Testis (tissue), 3 donors: ENCODE data around the gene CREB3L2. TPM values are rescaled to one million over a fixed set of nuclear protein-coding genes. Genes with fewer than 3 reads are reported as not detected.
"Not testable (repeated sequence)": the region's sequence is repeated elsewhere in the genome, so short reads cannot be mapped to it uniquely, and the experiment has no call there.

Experiments used
- DNase-seq: peaks from one replicate; pipeline ENCODE4 v3.0.0-alpha.2; 2019
- H3K27ac ChIP-seq, 2 donors: fragments of 200-600 bp; sonication (generic); one replicate each; pipeline ENCODE4 v1.5.1; 2019
- H3K27me3 ChIP-seq: fragments of 200-600 bp; sonication (generic); one replicate; pipeline ENCODE4 v1.5.1; 2019
- H3K36me3 ChIP-seq: fragments of 200-600 bp; sonication (generic); one replicate; pipeline ENCODE4 v1.5.1; 2017; ENCODE audit warnings: low read depth; ENCODE audit errors: missing control alignments
- H3K4me1 ChIP-seq: fragments of 200-600 bp; sonication (generic); one replicate; pipeline ENCODE4 v1.5.1; 2019
- H3K4me3 ChIP-seq, 2 donors: fragments of 200-600 bp; sonication (generic); one replicate each; pipeline ENCODE4 v1.5.1; 2017 to 2019
- H3K9me3 ChIP-seq: fragments of 200-600 bp; sonication (generic); one replicate; pipeline ENCODE4 v1.5.1; 2017
- POLR2A ChIP-seq: fragments of 450-650 bp; IDR thresholded peaks from one replicate; pipeline ENCODE4 v1.6.1; 2017; ENCODE audit warnings: antibody characterized with exemption, mild to moderate bottlenecking, moderate library complexity
- WGBS, 2 donors: methylation state at CpG; one replicate each; pipeline ENCODE4 v1.1.5; 2018; 5-methylcytosine and 5-hydroxymethylcytosine counted together
- intact Hi-C: fragments of 100-400 bp; cut with DNase I; formaldehyde crosslinking; loops from one replicate; pipeline ENCODE4 v1.15.1; 2023; ENCODE audit warnings: low total_unique reads
- polyA plus RNA-seq: library from polyadenylated mRNA; stranded (reverse); fragments of 350-450 nt; fragmentation: Illumina TruSeq; extraction: RNeasy Lipid Tissue Mini Kit (QIAGEN cat#74804); gene quantifications from one replicate; pipeline ENCODE4 v1.2.3, GENCODE V29; 2014; ENCODE audit warnings: low read depth, low replicate concordance; ENCODE audit not compliant: insufficient read depth
- total RNA-seq, 2 donors: library from RNA; depleted of rRNA; stranded (reverse); fragments of >200 nt; gene quantifications; one replicate each; pipeline ENCODE4 v1.2.3, GENCODE V29; 2016
- TF ChIP-seq, protein P1 (sequence below), 3 experiments: fragments of 450-650 bp in 2 of 3; fragments of 200-600 bp in 1 of 3; sonication (generic) in 1 of 3; IDR thresholded peaks; one replicate each; pipeline ENCODE4 v1.5.1; 2016 to 2019; ENCODE audit warnings: antibody characterized with exemption in 3 of 3, mild to moderate bottlenecking in 2 of 3, moderate library complexity in 1 of 3

The CREB3L2 gene
- total and polyA plus RNA-seq, 3 donors from 2014 or later, result 22.0 to 23.9 (median 23.4) TPM

DNA sequence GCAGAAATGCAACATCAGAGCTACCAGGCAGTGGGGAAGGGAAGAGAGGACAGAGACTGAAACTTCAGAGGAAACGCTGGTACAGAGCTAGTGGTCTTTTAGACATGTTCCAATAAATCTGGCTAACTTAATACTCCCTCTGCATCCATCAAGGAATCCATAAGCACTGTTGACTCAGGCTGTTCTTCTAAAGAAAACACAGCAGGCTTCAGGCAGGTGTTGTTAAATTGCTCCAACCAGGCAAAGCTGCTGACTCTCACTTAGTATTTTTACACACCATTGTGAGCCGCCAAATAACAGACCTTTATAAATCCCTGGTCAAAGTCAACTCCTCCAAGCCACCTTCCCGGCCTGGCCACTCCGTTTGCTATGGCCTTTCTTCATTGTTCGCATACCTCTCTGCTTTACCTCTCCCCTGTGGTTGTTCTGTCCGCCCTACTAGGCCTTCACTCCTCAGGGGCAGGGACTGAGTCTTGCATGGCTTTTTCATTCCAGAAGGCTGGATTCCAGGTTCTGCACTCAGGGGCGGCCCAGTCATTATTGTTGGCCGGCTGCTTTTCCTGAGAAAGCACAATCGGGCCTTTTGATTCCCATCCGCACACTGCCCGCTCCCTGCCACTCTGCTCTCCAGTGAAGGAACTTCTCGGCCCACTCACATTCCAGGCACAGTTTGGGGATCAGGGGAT, 18.4 kb downstream of the CREB3L2 start:
- DNase-seq, result peak; percentile 56
- peaks cover 56% of the 10 kb centered on the region for H3K4me1 ChIP-seq
- H3K27ac ChIP-seq, result peak overlapping the region; percentile 4 to 76
- H3K9me3 ChIP-seq, result no peaks in the 10 kb centered on the region
- TF ChIP-seq, protein P1, sequence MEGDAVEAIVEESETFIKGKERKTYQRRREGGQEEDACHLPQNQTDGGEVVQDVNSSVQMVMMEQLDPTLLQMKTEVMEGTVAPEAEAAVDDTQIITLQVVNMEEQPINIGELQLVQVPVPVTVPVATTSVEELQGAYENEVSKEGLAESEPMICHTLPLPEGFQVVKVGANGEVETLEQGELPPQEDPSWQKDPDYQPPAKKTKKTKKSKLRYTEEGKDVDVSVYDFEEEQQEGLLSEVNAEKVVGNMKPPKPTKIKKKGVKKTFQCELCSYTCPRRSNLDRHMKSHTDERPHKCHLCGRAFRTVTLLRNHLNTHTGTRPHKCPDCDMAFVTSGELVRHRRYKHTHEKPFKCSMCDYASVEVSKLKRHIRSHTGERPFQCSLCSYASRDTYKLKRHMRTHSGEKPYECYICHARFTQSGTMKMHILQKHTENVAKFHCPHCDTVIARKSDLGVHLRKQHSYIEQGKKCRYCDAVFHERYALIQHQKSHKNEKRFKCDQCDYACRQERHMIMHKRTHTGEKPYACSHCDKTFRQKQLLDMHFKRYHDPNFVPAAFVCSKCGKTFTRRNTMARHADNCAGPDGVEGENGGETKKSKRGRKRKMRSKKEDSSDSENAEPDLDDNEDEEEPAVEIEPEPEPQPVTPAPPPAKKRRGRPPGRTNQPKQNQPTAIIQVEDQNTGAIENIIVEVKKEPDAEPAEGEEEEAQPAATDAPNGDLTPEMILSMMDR (IDR thresholded peaks at IDR 0.05), result no peak
- no peak for TF ChIP-seq POLR2A
- no peaks in the 10 kb centered on the region for H3K27me3 ChIP-seq
- H3K4me3 ChIP-seq, result no peak overlapping the region
- intact Hi-C loops, result no loop called here
- WGBS, 2 donors, result 57 to 59% methylated on average over 12 of the region's 12 CpGs
- H3K36me3 ChIP-seq, result no peaks in the 10 kb centered on the region

DNA sequence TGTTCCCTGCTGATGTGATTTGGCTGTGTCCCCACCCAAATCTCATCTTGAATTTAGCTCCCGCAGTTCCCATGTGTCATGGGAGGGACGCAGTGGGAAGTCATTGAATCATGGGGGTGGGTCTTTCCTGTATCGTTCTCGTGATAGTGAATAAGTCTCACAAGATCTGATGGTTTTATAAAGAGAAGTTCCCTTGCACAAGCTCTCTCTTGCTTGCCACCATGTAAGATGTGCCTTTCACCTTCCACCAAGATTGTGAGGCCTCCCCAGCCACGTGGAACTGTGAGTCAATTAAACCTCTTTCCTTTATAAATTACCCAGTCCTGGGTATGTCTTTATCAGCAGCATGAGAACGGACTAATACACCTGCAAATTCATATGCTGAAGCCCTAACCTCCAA, 19.5 kb downstream of the CREB3L2 start:
- H3K9me3 ChIP-seq, H3K36me3 ChIP-seq, DNase-seq, intact Hi-C loops, H3K27me3 ChIP-seq, H3K4me3 ChIP-seq: not testable (repeated sequence)
- 90 to 91% methylated on average over 6 of the region's 6 CpGs for WGBS, 2 donors
- Histone ChIP-seq H3K27ac (peak overlapping the region in 1 of 2 donors; percentile 76), H3K4me1 (peaks cover 48% of the 10 kb centered on the region)

DNA sequence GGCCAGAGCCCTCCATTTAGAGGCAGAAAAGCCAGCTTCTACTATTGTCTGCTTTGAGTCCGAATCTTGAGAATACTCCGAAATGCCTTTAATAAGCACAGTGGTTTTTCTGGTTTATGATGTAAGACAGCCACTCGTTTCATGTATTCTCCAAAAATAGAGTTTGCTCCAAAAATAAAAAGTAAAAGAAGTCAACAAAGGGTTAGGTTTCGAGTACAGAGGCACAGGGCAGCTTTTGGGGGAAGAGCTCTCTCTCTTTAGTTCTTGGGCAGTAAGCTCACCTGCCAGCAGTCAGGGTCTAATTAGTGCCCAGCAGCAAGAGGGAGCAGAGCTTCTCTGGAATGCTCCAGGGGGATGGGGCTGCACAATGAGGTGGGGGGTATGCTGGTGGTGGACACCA, 20.2 kb downstream of the CREB3L2 start:
- Histone ChIP-seq H3K4me3 (no peak overlapping the region), H3K9me3 (no peaks in the 10 kb centered on the region), H3K27me3 (no peaks in the 10 kb centered on the region), H3K4me1 (peaks cover 43% of the 10 kb centered on the region), H3K27ac (peak overlapping the region; percentile 5 to 26), H3K36me3 (no peaks in the 10 kb centered on the region)
- no peak for DNase-seq
- 62 to 66% methylated on average over 4 of the region's 4 CpGs for WGBS, 2 donors
- intact Hi-C loops, result no loop called here
- TF ChIP-seq, protein P1 (IDR thresholded peaks at IDR 0.05), result no peak
- TF ChIP-seq POLR2A, result no peak

DNA sequence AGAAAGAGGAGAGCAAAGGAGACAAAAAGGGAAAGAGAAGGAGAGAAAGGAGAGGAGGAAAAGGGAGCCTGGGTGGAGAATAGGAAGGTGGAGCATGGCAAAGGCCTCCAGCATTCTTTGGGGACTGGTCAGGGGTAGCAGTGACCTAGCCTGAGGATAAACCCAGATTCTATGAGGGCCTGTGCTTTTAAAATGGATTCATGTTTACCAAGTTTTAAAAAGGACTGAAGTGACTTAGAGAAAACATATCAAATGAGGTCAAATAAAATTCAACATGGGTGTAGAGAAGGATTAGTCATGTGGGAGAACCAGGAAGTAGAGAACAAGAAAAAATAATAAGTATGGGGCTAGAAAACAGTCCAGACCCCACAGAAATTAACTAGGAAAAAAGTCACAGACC, 20.7 kb downstream of the CREB3L2 start:
- H3K36me3 ChIP-seq, result no peaks in the 10 kb centered on the region
- peaks cover 41% of the 10 kb centered on the region for H3K4me1 ChIP-seq
- peak overlapping the region; percentile 5 to 26 for H3K27ac ChIP-seq

DNA sequence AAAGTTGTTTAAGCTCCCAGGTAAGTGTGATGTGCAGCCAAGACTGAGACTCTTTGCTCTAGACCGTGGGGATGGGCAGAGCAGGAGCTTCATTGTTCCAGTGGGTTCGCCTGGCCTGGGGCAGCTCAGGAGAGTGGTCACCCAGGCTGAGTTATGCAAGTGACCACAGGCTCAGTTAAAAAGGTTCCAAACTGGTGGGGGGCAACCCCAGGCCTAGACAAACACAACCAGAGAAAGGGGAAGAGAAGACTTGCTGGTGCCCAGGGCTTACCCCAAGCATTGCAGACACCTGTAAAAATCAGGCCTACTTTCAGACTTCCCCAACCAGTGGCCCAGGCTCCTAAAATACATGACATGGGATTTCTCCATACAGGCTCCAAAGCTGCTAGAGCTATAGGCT, 21.6 kb downstream of the CREB3L2 start:
- TF ChIP-seq, protein P1 (IDR thresholded peaks at IDR 0.05), result no peak
- no peak for TF ChIP-seq POLR2A
- DNase-seq, result no peak
- no peaks in the 10 kb centered on the region for H3K36me3 ChIP-seq
- H3K9me3 ChIP-seq, result no peaks in the 10 kb centered on the region
- no peak overlapping the region for H3K4me3 ChIP-seq
- no peaks in the 10 kb centered on the region for H3K27me3 ChIP-seq
- H3K27ac ChIP-seq, result no peak overlapping the region
- intact Hi-C loops, result no loop called here
- WGBS, 2 donors, result 95 to 100% methylated on average over 2 of the region's 2 CpGs
- peaks cover 39% of the 10 kb centered on the region for H3K4me1 ChIP-seq

More for the DNA sequence above, 20.7 kb downstream of the CREB3L2 start:
- TF ChIP-seq, protein P1 (IDR thresholded peaks at IDR 0.05), result no peak
- no peak for TF ChIP-seq POLR2A
- no peak for DNase-seq
- H3K4me3 ChIP-seq, result no peak overlapping the region
- no peaks in the 10 kb centered on the region for H3K9me3 ChIP-seq
- H3K27me3 ChIP-seq, result no peaks in the 10 kb centered on the region
- intact Hi-C loops, result no loop called here
